Measurements from ENCODE around the gene TMEM218. TPM values are rescaled to one million over a fixed set of nuclear protein-coding genes. Genes with fewer than 3 reads are reported as not detected.

The TMEM218 gene
- total and polyA plus RNA-seq, 8 donors, result 0.87 to 21.1 (median 14.9) TPM

DNA sequence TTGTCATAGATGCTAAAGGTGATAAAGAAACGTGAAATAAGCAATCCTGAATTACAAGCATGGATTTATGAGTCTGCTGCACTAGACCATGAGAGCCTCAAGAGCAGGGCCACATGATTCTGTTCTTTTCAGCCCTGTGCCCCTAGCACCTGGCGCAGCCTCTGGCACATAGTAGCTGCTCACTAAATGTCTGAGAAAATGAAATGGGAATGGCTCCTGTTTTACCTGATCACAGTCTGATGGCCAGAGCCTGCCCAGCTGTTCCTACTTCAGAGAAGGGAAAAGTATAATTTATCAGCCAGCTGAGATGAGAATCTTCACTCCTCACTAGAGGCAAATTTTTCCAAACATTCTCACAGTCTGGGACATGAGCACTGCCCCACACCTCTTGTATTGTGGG is 42.4 kb upstream of the TMEM218 start:
- 74 to 84% (median 78%) methylated on average over 2 of the region's 2 CpGs for WGBS, 5 donors

DNA sequence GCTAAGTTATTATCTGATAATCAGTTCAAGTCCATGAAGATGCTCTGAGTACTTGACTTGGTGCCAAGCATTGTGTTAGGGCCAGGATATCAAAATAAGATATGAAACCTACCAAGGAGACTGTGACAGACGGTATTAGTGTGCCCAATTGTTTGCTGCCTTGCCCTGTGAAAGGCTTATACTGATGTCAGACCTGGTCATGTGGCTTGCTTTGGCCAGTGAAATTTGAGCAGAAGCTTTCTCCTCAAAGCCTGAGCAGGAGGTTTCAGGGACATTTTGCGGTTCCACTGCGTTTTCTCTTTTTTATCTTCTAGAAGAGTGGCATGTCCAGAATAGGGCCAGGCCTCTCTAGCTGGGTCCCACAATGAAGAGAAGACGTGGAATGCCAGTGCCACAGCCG is 37.3 kb upstream of the TMEM218 start:
- Histone ChIP-seq H3K4me3 (no peak overlapping the region), H3K4me1 (no peaks in the 10 kb centered on the region), H3K27me3 (no peaks in the 10 kb centered on the region), H3K27ac (no peak overlapping the region), H3K36me3 (no peaks in the 10 kb centered on the region), H3K9me3 (no peaks in the 10 kb centered on the region)
- WGBS, 5 donors, result 68 to 77% (median 70%) methylated on average over 5 of the region's 5 CpGs
- intact Hi-C loops (cut with DNase I; ENCODE audit: low total_unique reads), result no loop called here
- DNase-seq, result no peak
- no peak for TF ChIP-seq CTCF (IDR thresholded peaks at IDR 0.05)
- no peak for TF ChIP-seq POLR2A (IDR thresholded peaks at IDR 0.05)
- no peak for TF ChIP-seq EP300 (IDR thresholded peaks at IDR 0.05)
- no peak for TF ChIP-seq POLR2AphosphoS5 (IDR thresholded peaks at IDR 0.05)

More for the DNA sequence above, 42.4 kb upstream of the TMEM218 start:
- H3K4me3 ChIP-seq, result no peak overlapping the region
- intact Hi-C loops (cut with DNase I; ENCODE audit: low total_unique reads), result no loop called here
- H3K9me3 ChIP-seq, result no peaks in the 10 kb centered on the region
- H3K4me1 ChIP-seq, result no peaks in the 10 kb centered on the region
- peaks cover 0 to 21% (median 6%) of the 10 kb centered on the region in 3 donors for H3K27me3 ChIP-seq
- TF ChIP-seq CTCF (IDR thresholded peaks at IDR 0.05) (no peak), EP300 (IDR thresholded peaks at IDR 0.05) (no peak), POLR2A (IDR thresholded peaks at IDR 0.05) (no peak), POLR2AphosphoS5 (IDR thresholded peaks at IDR 0.05) (no peak)
- no peaks in the 10 kb centered on the region for H3K36me3 ChIP-seq
- no peak for DNase-seq
- H3K27ac ChIP-seq, result no peak overlapping the region

- TF ChIP-seq POLR2A (IDR thresholded peaks at IDR 0.05), result no peak
- TF ChIP-seq POLR2AphosphoS5 (IDR thresholded peaks at IDR 0.05), result no peak
- no peak for TF ChIP-seq EP300 (IDR thresholded peaks at IDR 0.05)
- no peak for TF ChIP-seq CTCF (IDR thresholded peaks at IDR 0.05)
- no peak for DNase-seq
- Histone ChIP-seq H3K9me3 (no peaks in the 10 kb centered on the region), H3K36me3 (no peaks in the 10 kb centered on the region), H3K4me3 (no peak overlapping the region), H3K4me1 (no peaks in the 10 kb centered on the region), H3K27me3 (peaks cover 0 to 3% (median 0%) of the 10 kb centered on the region in 3 donors), H3K27ac (no peak overlapping the region)
- intact Hi-C loops (cut with DNase I; ENCODE audit: low total_unique reads), result no loop called here
These were observed 36.6 kb upstream of the TMEM218 start for GRCh38 chr11:125148011-125148410.

GRCh38 chr11:125147280-125147679 is 35.9 kb upstream of the TMEM218 start:
- H3K36me3 ChIP-seq, result no peaks in the 10 kb centered on the region
- no peak for DNase-seq
- WGBS, 5 donors, result 79 to 86% (median 82%) methylated on average over 6 of the region's 6 CpGs
- H3K9me3 ChIP-seq, result no peaks in the 10 kb centered on the region
- H3K4me3 ChIP-seq, result no peak overlapping the region
- H3K4me1 ChIP-seq, result no peaks in the 10 kb centered on the region
- peaks cover 0 to 10% (median 0%) of the 10 kb centered on the region in 3 donors for H3K27me3 ChIP-seq
- H3K27ac ChIP-seq, result no peak overlapping the region
- intact Hi-C loops (cut with DNase I; ENCODE audit: low total_unique reads), result no loop called here
- no peak for TF ChIP-seq CTCF (IDR thresholded peaks at IDR 0.05)
- TF ChIP-seq POLR2A (IDR thresholded peaks at IDR 0.05), result no peak
- no peak for TF ChIP-seq EP300 (IDR thresholded peaks at IDR 0.05)
- TF ChIP-seq POLR2AphosphoS5 (IDR thresholded peaks at IDR 0.05), result no peak

Measured in stomach (tissue), 9 donors.